Lower leg skin (tissue), 4 donors: ENCODE data around the gene PAEP. TPM values are rescaled to one million over a fixed set of nuclear protein-coding genes. Genes with fewer than 3 reads are reported as not detected.
A peak's percentile ranks its signal among the peaks of the same experiment; 100 is the strongest.

Experiments
- DNase-seq, 2 donors: peaks; one replicate each; pipeline ENCODE4 v3.0.0-alpha.2; 2019; ENCODE audit warnings: low spot score in 2 of 2
- H3K4me3 ChIP-seq: fragments of 200-600 bp; sonication (generic); 2 replicates; pipeline ENCODE4 v1.5.1; 2017; ENCODE audit warnings: mild to moderate bottlenecking, low read depth; ENCODE audit not compliant: poor library complexity, severe bottlenecking
- POLR2A ChIP-seq, 2 donors: fragments of 450-650 bp; IDR thresholded peaks; one replicate each; pipeline ENCODE4 v1.6.1; 2016 to 2017; ENCODE audit warnings: antibody characterized with exemption in 2 of 2, mild to moderate bottlenecking in 1 of 2, moderate library complexity in 1 of 2
- WGBS, 2 donors: methylation state at CpG; one replicate each; pipeline ENCODE4 v1.1.5; 2018; 5-methylcytosine and 5-hydroxymethylcytosine counted together
- intact Hi-C: fragments of 100-400 bp; cut with DNase I; formaldehyde crosslinking; loops from one replicate; pipeline ENCODE4 v1.15.0; 2023; ENCODE audit warnings: low total_unique reads
- total RNA-seq, 4 donors: library from RNA; depleted of rRNA; stranded (reverse); fragments of >200 nt; gene quantifications; one replicate each; pipeline ENCODE4 v1.1.0, GENCODE V29; 2016
- TF ChIP-seq, protein P1 (sequence below), 3 donors: fragments of 450-650 bp; IDR thresholded peaks; one replicate each; pipeline ENCODE4 v1.5.1; 2016; ENCODE audit warnings: antibody characterized with exemption in 3 of 3, mild to moderate bottlenecking in 3 of 3, moderate library complexity in 2 of 3

The PAEP gene
- total RNA-seq, 4 donors from 2014 or later: 0.71 to 2.7 (median 0.89) TPM; not detected in 1

DNA sequence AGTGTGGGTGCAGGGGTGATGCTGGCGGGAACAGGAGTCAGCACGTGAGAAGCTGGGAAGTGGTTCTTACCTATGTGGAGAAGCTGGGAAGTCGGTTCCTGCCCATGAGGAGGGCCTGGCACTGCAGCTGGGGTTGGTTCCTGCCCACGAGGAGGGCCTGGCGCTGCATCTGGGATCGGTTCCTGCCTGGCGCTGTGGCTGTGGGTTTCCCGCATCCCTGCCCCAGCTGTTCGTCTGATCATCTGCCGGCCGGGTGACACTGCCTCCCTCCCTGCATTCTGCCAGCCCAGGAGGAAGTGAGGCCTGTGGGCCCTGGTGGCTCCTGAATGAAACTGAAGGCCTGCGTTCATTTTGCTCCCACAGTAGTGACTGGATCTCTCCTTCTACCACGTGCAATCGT, 10.5 kb upstream of the PAEP start:
- intact Hi-C loops: no loop called here
- WGBS, 2 donors: 31 to 34% methylated on average over 12 to 14 of the region's 14 CpGs

DNA sequence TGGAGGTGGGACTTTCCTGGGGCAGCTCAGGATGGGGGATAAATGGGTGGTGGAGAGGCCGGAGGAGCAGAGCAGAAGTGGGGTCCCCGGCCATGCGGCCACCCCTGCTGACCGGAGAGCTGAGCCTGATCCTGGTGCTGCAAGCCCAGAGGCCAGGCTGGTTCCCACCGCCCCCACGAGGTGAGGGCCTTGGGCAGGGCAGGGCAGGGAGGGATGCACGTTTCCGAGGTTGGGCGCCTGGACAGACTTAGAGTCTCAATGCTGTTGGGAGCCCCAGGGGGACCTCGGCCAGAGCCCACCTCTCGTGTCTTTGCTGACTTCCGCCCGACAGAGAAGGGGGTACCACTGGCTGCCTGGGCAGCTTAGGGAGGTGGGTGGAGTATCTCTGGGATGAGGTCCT, 10.1 kb upstream of the PAEP start:
- TF ChIP-seq, protein P1, sequence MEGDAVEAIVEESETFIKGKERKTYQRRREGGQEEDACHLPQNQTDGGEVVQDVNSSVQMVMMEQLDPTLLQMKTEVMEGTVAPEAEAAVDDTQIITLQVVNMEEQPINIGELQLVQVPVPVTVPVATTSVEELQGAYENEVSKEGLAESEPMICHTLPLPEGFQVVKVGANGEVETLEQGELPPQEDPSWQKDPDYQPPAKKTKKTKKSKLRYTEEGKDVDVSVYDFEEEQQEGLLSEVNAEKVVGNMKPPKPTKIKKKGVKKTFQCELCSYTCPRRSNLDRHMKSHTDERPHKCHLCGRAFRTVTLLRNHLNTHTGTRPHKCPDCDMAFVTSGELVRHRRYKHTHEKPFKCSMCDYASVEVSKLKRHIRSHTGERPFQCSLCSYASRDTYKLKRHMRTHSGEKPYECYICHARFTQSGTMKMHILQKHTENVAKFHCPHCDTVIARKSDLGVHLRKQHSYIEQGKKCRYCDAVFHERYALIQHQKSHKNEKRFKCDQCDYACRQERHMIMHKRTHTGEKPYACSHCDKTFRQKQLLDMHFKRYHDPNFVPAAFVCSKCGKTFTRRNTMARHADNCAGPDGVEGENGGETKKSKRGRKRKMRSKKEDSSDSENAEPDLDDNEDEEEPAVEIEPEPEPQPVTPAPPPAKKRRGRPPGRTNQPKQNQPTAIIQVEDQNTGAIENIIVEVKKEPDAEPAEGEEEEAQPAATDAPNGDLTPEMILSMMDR (IDR thresholded peaks at IDR 0.05): no peak
- TF ChIP-seq POLR2A (IDR thresholded peaks at IDR 0.05): no peak
- 87 to 89% methylated on average over 12 to 13 of the region's 13 CpGs for WGBS, 2 donors
- DNase-seq: peak in 1 of 2 donors; percentile 84
- intact Hi-C loops: no loop called here
- no peak overlapping the region for H3K4me3 ChIP-seq

More for the DNA sequence above, 10.5 kb upstream of the PAEP start:
- H3K4me3 ChIP-seq: no peak overlapping the region
- TF ChIP-seq POLR2A (IDR thresholded peaks at IDR 0.05): no peak
- TF ChIP-seq, protein P1 (IDR thresholded peaks at IDR 0.05): no peak
- DNase-seq: peak in 1 of 2 donors; percentile 64

DNA sequence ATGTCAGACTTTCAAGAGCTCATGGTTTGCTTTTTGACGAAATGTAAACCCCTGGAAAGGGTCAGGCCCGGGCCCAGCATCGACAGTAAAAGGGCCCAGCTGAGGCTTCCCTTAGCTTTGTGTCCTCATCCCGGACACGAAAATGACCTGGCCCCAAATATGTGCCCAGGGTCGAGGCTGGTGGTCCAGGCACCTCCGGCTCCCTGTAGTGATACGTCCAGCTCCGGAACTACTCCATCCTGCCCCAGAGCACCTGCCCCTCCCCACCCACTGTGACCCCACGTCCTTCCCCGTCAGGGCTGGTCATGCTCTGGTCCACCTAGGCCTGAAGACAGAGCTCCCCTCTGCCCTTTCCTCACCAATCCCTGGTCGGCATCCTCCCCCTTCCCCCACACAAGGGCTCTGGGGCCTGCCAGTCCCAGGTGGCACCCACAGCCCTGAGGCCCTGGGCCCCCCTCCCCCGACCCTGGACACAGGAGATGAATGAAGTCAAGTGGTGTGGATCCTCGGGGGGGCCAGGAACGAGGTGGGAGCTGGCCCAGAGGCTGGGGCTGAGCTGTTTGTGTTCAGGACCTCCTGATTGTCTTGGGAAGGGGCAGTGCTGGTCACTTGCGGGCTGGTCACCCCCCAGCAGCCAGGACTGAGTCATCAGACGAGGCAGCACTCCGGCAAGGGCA, 9.4 kb upstream of the PAEP start:
- WGBS, 2 donors: 77 to 80% methylated on average over 18 of the region's 18 CpGs
- DNase-seq: peak in 1 of 2 donors; percentile 54
- H3K4me3 ChIP-seq: no peak overlapping the region
- intact Hi-C loops: no loop called here
- TF ChIP-seq, protein P1 (IDR thresholded peaks at IDR 0.05): no peak
- no peak for TF ChIP-seq POLR2A (IDR thresholded peaks at IDR 0.05)

DNA sequence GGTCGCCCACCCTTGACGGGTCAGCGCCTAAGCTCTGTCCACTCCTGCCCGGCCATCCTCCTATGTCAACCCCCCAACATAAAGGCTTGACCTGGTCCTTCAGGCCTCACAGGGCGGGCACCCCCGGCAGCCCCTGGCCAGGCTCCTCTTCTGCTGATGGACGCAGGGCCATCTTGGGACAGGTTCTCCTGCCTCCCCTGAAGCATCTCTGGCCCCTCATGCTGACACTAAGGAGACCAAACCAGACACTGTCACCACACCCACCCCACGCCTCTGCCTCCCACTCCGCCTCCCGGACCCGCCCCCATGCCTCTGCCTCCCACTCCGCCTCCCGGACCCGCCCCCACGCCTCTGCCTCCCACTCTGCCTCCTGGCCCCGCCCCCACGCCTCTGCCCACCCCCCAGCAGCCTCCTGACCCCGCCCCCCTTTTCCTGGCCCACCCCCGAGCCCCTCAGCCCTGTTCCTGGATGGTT, 8.8 kb upstream of the PAEP start:
- H3K4me3 ChIP-seq: no peak overlapping the region
- DNase-seq: peak in 1 of 2 donors; percentile 71
- WGBS, 2 donors: 86% methylated on average over 18 of the region's 19 CpGs
- TF ChIP-seq, protein P1 (IDR thresholded peaks at IDR 0.05): no peak
- no peak for TF ChIP-seq POLR2A (IDR thresholded peaks at IDR 0.05)
- intact Hi-C loops: no loop called here

DNA sequence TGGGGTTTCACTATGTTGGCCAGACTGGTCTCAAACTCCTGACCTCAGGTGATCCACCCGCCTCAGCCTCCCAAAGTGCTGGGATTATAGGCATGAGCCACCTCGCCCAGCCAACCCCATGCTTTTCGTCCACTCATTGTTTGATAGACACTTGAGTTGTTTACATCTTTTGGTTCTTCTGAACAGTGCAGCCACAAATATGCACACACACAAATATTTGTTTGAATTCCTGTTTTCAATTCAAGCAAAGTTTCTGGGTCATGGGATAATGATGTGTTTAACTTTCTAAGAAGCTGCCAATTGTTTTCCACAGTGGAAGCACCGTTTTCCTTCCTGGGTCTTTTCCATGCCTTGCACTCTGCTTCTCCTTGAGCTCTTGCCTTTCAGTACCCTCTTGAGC, 6.8 kb upstream of the PAEP start:
- no peak overlapping the region for H3K4me3 ChIP-seq
- intact Hi-C loops: no loop called here
- TF ChIP-seq, protein P1 (IDR thresholded peaks at IDR 0.05): no peak
- no peak for TF ChIP-seq POLR2A (IDR thresholded peaks at IDR 0.05)
- WGBS, 2 donors: 77 to 83% methylated on average over 4 of the region's 4 CpGs
- DNase-seq: peak in 1 of 2 donors; percentile 39
